OCI-LY1 (cell line): Measurements from ENCODE around the gene HIPK3.

Experiments used
- H2AFZ ChIP-seq: fragments of 200-600 bp; sonication (generic), shearing (Covaris generic); 2 replicates; pipeline ENCODE4 v1.6.0; 2014; ENCODE audit warnings: antibody characterized with exemption, mild to moderate bottlenecking, low read length
- H3F3A ChIP-seq: fragments of 200-600 bp; sonication (generic), shearing (Covaris generic); 2 replicates; pipeline ENCODE4 v1.6.0; 2014; ENCODE audit warnings: mild to moderate bottlenecking, antibody characterized with exemption, low read length, moderate library complexity; ENCODE audit not compliant: insufficient read depth
- H3K27ac ChIP-seq: fragments of 200-600 bp; sonication (generic); 2 replicates; pipeline ENCODE4 v1.5.1; 2014; ENCODE audit warnings: low read length, mixed run types, mild to moderate bottlenecking, low read depth; ENCODE audit not compliant: poor library complexity, severe bottlenecking
- H3K27me3 ChIP-seq: fragments of 200-600 bp; sonication (generic); 2 replicates; pipeline ENCODE4 v1.6.0; 2014; ENCODE audit warnings: antibody characterized with exemption, mild to moderate bottlenecking, low read length, moderate library complexity; ENCODE audit not compliant: insufficient read depth
- H3K36me3 ChIP-seq: fragments of 200-600 bp; sonication (generic); 2 replicates; pipeline ENCODE4 v1.6.1; 2014; ENCODE audit warnings: mild to moderate bottlenecking, antibody characterized with exemption, low read length, moderate library complexity, mixed read lengths; ENCODE audit not compliant: insufficient read depth
- H3K4me1 ChIP-seq: fragments of 200-600 bp; sonication (generic); 2 replicates; pipeline ENCODE4 v1.5.1; 2014; ENCODE audit warnings: mild to moderate bottlenecking, low read length, moderate library complexity; ENCODE audit not compliant: insufficient read depth, severe bottlenecking
- H3K4me2 ChIP-seq: fragments of 200-600 bp; sonication (generic), shearing (Covaris generic); 2 replicates; pipeline ENCODE4 v1.6.1; 2014; ENCODE audit warnings: low read length
- H3K4me3 ChIP-seq: fragments of 200-600 bp; sonication (generic); 2 replicates; pipeline ENCODE4 v1.5.1; 2014; ENCODE audit warnings: low read length, low read depth, mild to moderate bottlenecking, mixed read lengths; ENCODE audit not compliant: poor library complexity, severe bottlenecking
- H3K79me2 ChIP-seq: fragments of 200-600 bp; shearing (Covaris generic); 2 replicates; pipeline ENCODE4 v1.6.1; 2016; ENCODE audit warnings: mixed run types, low read length, mixed read lengths; ENCODE audit not compliant: insufficient read depth
- H3K9ac ChIP-seq: fragments of 200-600 bp; sonication (generic), shearing (Covaris generic); 2 replicates; pipeline ENCODE4 v1.6.1; 2014; ENCODE audit warnings: mild to moderate bottlenecking, low read length, mixed read lengths
- H3K9me2 ChIP-seq: fragments of 200-600 bp; sonication (generic), shearing (Covaris generic); 2 replicates; pipeline ENCODE4 v1.6.1; 2014; ENCODE audit warnings: low read depth, mild to moderate bottlenecking, low read length, mixed read lengths
- H3K9me3 ChIP-seq: fragments of 200-600 bp; shearing (Covaris generic); 2 replicates; pipeline ENCODE4 v1.6.1; 2014; ENCODE audit warnings: low read length, mixed read lengths
- H4K20me1 ChIP-seq: fragments of 200-600 bp; sonication (generic), shearing (Covaris generic); 2 replicates; pipeline ENCODE4 v1.6.0; 2016; ENCODE audit warnings: mild to moderate bottlenecking, low read length; ENCODE audit not compliant: insufficient read depth
- CTCF ChIP-seq: fragments of 200-600 bp; sonication (generic), shearing (Covaris generic); IDR thresholded peaks from 2 replicates; pipeline ENCODE4 v1.5.1; 2017; ENCODE audit warnings: mild to moderate bottlenecking, antibody characterized with exemption, low read length, moderate library complexity, mixed read lengths
- EZH2 ChIP-seq: fragments of 200-600 bp; sonication (generic), shearing (Covaris generic); IDR thresholded peaks from 2 replicates; pipeline ENCODE4 v1.8.0; 2017; ENCODE audit warnings: borderline replicate concordance, mixed run types, mild to moderate bottlenecking, antibody characterized with exemption, low read length, moderate library complexity, mixed read lengths

HIPK3 gene

GRCh38 chr11:33227578-33228261 is 29.5 kb upstream of the HIPK3 start:
- H3F3A ChIP-seq, result no peaks in the 10 kb centered on the region
- H3K4me3 ChIP-seq, result no peak overlapping the region
- no peaks in the 10 kb centered on the region for H3K9me2 ChIP-seq
- no peak overlapping the region for H3K27ac ChIP-seq
- H2AFZ ChIP-seq, result no peak overlapping the region
- no peak for TF ChIP-seq EZH2
- TF ChIP-seq CTCF, result no peak
- H3K36me3 ChIP-seq, result no peaks in the 10 kb centered on the region
- no peak overlapping the region for H3K9ac ChIP-seq
- H3K4me2 ChIP-seq, result no peak overlapping the region
- H3K4me1 ChIP-seq, result no peaks in the 10 kb centered on the region
- H3K79me2 ChIP-seq, result no peaks in the 10 kb centered on the region
- H4K20me1 ChIP-seq, result no peaks in the 10 kb centered on the region
- no peaks in the 10 kb centered on the region for H3K9me3 ChIP-seq
- no peaks in the 10 kb centered on the region for H3K27me3 ChIP-seq

DNA sequence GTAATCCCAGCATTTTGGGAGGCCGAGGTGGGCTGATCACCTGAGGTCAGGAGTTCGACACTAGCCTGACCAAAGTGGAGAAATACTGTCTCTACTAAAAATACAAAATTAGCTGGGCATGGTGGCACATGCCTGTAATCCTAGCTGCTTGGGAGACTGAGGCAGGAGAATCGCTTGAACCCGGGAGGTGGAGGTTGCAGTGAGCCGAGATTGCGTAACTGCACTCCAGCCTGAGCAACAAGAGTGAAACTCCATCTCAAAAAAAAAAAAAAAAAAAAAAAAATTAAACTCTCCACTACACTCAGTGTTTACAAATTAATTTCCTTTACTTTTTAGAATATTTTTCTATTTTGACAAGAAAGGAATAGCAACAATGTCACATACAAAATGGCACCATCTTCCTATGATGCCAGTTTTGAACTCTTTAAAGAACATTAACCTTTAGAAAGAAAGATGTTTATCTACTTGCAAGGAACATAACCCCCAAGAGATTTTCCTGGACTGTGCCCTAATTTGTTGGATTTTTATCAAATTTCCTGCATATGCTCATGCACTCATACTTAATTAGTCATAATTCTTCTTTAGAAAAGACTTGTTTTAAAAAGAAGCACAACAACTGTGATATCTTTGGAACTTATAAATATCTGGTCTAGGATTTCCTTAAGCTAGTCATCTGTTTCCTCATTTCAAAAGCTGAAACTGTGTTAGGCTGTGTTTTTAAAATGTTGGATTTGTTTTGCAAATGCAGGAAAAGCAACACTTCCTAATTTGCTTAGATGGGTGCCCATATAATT is 22.6 kb upstream of the HIPK3 start:
- no peak for TF ChIP-seq CTCF
- TF ChIP-seq EZH2, result no peak

GRCh38 chr11:33237039-33237597 is 20.1 kb upstream of the HIPK3 start:
- Histone ChIP-seq H3K27me3 (no peaks in the 10 kb centered on the region), H3K9me2 (no peaks in the 10 kb centered on the region), H3K27ac (no peak overlapping the region), H3K4me3 (no peak overlapping the region), H3K4me1 (no peaks in the 10 kb centered on the region), H3K4me2 (no peak overlapping the region), H2AFZ (no peak overlapping the region), H4K20me1 (no peaks in the 10 kb centered on the region), H3F3A (no peaks in the 10 kb centered on the region), H3K9ac (no peak overlapping the region), H3K79me2 (no peaks in the 10 kb centered on the region), H3K9me3 (no peaks in the 10 kb centered on the region), H3K36me3 (no peaks in the 10 kb centered on the region)
- TF ChIP-seq EZH2, result no peak
- no peak for TF ChIP-seq CTCF

More for the DNA sequence above, 22.6 kb upstream of the HIPK3 start:
- no peak overlapping the region for H3K4me3 ChIP-seq
- H3K9ac ChIP-seq, result no peak overlapping the region
- no peaks in the 10 kb centered on the region for H3K79me2 ChIP-seq
- no peaks in the 10 kb centered on the region for H3K9me2 ChIP-seq
- H3K27me3 ChIP-seq, result no peaks in the 10 kb centered on the region
- no peaks in the 10 kb centered on the region for H3K4me1 ChIP-seq
- no peak overlapping the region for H3K4me2 ChIP-seq
- H3K27ac ChIP-seq, result no peak overlapping the region
- H3K9me3 ChIP-seq, result no peaks in the 10 kb centered on the region
- H3F3A ChIP-seq, result no peaks in the 10 kb centered on the region
- H4K20me1 ChIP-seq, result no peaks in the 10 kb centered on the region
- H2AFZ ChIP-seq, result no peak overlapping the region
- no peaks in the 10 kb centered on the region for H3K36me3 ChIP-seq
